OCI-LY1 (cell line): ENCODE measurements around the gene TRIM61.
"Not testable (repeated sequence)": the region's sequence is repeated elsewhere in the genome, so short reads cannot be mapped to it uniquely, and the experiment has no call there.

Experiments
- EZH2 ChIP-seq: fragments of 200-600 bp; sonication (generic), shearing (Covaris generic); IDR thresholded peaks from 2 replicates; pipeline ENCODE4 v1.8.0; 2017; ENCODE audit warnings: borderline replicate concordance, mixed run types, mild to moderate bottlenecking, antibody characterized with exemption, low read length, moderate library complexity, mixed read lengths
- TF ChIP-seq, protein P1 (sequence below): fragments of 200-600 bp; sonication (generic), shearing (Covaris generic); IDR thresholded peaks from 2 replicates; pipeline ENCODE4 v1.5.1; 2017; ENCODE audit warnings: mild to moderate bottlenecking, antibody characterized with exemption, low read length, moderate library complexity, mixed read lengths

GRCh38 chr4:164959421-164959820 is 18.0 kb downstream of the TRIM61 start:
- not testable (repeated sequence) for TF ChIP-seq EZH2
- TF ChIP-seq, protein P1, sequence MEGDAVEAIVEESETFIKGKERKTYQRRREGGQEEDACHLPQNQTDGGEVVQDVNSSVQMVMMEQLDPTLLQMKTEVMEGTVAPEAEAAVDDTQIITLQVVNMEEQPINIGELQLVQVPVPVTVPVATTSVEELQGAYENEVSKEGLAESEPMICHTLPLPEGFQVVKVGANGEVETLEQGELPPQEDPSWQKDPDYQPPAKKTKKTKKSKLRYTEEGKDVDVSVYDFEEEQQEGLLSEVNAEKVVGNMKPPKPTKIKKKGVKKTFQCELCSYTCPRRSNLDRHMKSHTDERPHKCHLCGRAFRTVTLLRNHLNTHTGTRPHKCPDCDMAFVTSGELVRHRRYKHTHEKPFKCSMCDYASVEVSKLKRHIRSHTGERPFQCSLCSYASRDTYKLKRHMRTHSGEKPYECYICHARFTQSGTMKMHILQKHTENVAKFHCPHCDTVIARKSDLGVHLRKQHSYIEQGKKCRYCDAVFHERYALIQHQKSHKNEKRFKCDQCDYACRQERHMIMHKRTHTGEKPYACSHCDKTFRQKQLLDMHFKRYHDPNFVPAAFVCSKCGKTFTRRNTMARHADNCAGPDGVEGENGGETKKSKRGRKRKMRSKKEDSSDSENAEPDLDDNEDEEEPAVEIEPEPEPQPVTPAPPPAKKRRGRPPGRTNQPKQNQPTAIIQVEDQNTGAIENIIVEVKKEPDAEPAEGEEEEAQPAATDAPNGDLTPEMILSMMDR: not testable (repeated sequence)
